SH-SY5Y (cell line): ENCODE results near the gene GUCY2D.

Experiments used
- GATA2 ChIP-seq: IDR thresholded peaks from 2 replicates; pipeline ENCODE4 v1.6.1; 2011; ENCODE audit warnings: mild to moderate bottlenecking, low read depth, low read length
- GATA3 ChIP-seq: IDR thresholded peaks from 2 replicates; pipeline ENCODE4 v1.6.1; 2011; ENCODE audit warnings: low read depth, mild to moderate bottlenecking, low read length, moderate library complexity

DNA sequence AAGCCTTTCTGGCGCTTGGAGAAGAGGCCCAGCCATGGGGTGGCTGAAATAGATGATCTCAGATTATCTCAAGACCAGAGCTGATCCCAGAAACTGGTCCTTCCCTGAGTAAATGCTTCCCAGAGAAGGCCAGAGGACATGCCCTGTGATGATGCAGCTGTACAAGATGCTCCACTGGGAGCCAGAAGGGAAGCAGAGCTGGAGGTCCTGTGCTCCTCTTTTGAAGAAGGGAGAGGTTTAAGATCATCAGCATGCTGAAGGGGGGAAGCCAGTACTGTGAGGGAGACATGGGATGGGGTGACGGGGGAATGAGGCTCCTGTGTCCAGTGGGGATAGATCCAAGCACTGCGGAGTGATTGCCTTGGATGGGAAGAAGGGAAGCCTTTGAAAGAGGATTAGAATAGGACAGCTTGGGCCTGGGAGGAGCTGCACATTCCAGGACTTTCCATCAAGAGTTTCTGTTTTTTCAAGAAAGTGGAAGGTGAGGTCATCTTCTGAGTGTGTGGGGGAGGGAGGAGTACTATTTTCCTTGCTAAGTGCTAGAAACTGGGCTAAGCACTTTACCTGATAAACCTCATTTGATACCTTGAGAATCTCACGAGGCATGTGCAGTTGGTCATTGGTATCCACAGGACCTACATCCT lies 20.1 kb downstream of the GUCY2D start:
- no peak for TF ChIP-seq GATA2
- TF ChIP-seq GATA3, result no peak
